GM12872 (cell line): ENCODE data around the gene IL15RA.

Source experiments
- TF ChIP-seq, protein P1 (sequence below): IDR thresholded peaks from 3 replicates; pipeline ENCODE4 v1.5.1; 2011; ENCODE audit warnings: low read depth, mild to moderate bottlenecking, low read length, moderate library complexity; ENCODE audit not compliant: insufficient read depth

IL15RA gene

DNA sequence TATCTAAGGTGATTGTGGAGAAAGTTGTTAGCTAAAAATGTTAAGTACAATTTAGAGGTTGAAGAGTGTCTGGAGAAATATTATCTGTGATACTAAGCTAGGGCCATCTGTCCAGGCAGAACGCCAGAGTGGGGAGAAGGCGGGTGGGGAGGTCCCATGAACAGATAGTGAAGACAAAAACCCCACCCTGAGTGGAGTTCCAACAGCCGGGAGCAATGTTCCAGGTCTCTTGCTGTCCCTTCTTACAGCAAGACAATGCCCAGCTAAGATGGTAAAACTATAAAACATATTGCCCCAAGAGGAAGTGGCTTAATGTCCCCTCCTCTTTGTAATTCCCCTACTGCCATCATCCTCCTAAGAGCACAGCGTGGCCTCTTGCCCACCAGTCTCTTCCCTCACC lies 10.4 kb upstream of the IL15RA start:
- TF ChIP-seq, protein P1, sequence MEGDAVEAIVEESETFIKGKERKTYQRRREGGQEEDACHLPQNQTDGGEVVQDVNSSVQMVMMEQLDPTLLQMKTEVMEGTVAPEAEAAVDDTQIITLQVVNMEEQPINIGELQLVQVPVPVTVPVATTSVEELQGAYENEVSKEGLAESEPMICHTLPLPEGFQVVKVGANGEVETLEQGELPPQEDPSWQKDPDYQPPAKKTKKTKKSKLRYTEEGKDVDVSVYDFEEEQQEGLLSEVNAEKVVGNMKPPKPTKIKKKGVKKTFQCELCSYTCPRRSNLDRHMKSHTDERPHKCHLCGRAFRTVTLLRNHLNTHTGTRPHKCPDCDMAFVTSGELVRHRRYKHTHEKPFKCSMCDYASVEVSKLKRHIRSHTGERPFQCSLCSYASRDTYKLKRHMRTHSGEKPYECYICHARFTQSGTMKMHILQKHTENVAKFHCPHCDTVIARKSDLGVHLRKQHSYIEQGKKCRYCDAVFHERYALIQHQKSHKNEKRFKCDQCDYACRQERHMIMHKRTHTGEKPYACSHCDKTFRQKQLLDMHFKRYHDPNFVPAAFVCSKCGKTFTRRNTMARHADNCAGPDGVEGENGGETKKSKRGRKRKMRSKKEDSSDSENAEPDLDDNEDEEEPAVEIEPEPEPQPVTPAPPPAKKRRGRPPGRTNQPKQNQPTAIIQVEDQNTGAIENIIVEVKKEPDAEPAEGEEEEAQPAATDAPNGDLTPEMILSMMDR = no peak

DNA sequence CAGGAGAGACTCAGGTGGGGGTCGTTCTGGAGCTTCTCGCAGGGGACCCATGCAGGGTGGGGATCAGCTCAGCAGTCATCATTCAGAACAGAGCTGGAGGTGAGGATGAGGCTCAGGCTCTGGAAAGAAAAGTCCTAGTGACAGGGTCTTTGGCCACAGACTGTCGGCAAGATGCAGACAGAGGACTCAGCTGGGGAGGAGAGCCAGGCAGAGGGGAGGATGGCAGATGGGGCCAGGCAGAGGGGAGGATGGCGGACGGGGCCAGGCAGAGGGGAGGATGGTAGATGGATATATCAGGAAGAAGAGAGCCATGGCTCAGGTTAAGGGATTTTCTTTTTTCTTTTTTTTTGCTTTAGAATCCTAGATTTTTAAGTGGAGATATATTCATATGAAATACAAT lies 7.7 kb upstream of the IL15RA start:
- TF ChIP-seq, protein P1 = no peak

GRCh38 chr10:5983774-5984173 lies 6.4 kb upstream of the IL15RA start:
- TF ChIP-seq, protein P1 = no peak

DNA sequence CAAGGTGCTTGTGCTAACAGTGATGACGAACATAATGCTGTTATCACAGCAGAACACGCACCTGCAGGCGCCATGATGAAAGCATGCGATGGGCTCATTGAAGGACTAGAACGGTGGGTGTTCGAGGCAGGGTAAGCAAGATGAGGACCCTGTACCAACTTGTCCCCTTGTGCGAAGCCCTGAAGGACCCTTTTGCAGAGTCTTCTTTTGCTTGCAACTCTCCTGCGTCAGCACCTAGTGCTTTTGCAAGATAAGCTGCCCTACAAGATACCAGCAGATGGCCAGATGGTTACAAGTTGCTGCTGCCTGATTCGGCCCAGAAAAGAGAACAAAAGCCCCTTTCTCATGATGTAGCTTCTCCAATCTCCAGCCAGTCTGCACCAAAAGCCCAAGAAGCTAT lies 4.2 kb upstream of the IL15RA start:
- TF ChIP-seq, protein P1 = no peak

DNA sequence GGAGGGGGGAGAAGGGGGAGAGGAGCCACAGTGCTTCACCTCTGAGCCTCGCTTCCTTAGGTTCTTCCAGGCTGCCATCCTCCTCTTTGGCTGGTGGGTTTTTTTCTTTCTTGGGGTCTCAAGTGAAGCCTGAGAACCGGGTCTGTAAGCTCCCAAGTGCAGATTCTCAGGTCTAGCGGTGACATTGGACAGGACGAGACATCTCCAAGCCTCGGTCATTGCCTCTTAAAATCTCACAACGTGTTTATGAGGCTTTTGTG lies 817 bp upstream of the IL15RA start:
- TF ChIP-seq, protein P1 = no peak

- TF ChIP-seq, protein P1 = no peak
These were observed 552 bp downstream of the IL15RA start for GRCh38 chr10:5976512-5977470.

DNA sequence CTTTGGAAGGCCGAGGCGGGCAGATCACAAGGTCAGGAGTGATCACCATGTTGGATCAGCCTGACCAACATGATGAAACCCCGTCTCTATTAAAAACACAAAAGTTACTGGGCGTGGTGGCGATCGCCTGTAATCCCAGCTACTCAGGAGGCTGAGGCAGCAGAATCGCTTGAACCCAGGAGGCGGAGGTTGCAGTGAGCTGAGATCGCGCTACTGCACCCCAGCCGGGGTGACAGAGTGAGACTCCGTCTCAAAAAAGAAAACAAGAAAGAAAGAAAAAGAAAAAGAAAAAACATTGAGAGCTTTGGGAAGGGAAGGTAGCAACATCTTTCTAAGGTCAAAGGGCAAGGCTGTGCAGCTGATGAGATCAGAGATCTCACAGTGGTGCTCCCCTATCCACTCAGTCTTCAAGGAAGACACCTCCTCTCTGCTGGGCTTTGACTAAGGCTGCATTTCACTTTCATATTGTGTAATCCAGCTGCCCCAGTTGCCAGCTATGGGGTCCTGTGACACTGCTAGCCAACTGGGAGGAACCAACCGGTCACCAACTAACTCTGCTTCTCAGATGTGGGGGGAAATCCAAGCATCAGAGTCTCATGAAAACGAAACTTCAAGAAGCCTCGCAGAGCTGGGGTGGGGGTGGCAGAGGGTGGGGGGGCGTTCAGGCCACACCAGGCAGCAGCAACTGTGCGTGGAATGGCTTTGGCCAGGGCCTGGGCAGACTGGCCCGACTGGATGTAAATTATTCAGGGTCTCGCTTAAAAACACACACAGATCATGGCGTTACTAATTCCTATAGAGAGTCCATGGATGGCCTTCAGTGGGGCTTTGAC lies 1.5 kb downstream of the IL15RA start:
- TF ChIP-seq, protein P1 = no peak
